Stimulated activated CD8-positive, alpha-beta memory T cell treated with anti-CD3 and anti-CD28 coated beads, Interleukin-7, amount 100 ng/mL, for 1 hour (primary cell): ENCODE data around the gene DNA2.

ENCODE experiments used
- DNase-seq, 2 donors: peaks; one replicate each; pipeline ENCODE4 v3.0.0-alpha.2; 2020; ENCODE audit warnings: low read depth in 2 of 2

DNA2 gene

DNA sequence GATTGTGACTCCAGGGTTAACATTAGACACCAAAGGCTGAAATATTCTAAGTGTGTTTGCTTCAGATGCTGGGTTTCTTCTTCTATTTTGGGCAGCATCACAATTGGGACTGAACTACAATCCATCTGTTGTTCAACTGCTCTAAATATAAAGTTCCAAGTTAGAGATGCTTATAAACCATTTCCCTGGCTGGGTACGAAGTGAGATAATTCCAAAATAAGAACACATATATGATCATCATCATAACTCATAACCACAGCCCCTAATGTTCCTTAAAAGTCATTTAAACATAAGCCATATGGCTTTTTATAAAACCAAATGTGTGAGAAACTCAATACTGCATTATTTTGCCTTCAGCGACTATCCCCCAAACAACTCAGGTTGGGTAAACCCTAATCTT lies 28.8 kb downstream of the DNA2 start:
- DNase-seq, result no peak

GRCh38 chr10:68440898-68441297 lies 30.9 kb downstream of the DNA2 start:
- DNase-seq, result no peak

DNA sequence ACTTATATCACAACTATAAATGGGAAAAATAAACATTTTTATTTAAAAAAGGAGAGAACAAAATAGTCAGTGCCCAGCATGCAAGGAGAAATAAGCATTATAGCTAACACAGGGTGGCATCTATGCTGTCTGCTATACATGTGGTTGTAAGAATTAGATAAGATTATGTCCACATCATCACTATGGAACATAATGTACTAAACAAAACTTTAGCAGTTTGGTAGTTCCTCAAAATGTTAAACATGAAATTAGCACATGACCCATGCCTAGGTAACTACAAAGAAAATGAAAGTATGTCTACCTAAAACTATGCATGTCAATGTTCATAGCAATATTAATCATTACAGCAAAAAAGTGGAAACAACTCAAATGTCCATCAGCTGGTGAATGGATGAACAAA lies 36.0 kb downstream of the DNA2 start:
- DNase-seq, result no peak

- DNase-seq, result no peak
Measured at GRCh38 chr10:68434657-68435056, 37.1 kb downstream of the DNA2 start.

DNA sequence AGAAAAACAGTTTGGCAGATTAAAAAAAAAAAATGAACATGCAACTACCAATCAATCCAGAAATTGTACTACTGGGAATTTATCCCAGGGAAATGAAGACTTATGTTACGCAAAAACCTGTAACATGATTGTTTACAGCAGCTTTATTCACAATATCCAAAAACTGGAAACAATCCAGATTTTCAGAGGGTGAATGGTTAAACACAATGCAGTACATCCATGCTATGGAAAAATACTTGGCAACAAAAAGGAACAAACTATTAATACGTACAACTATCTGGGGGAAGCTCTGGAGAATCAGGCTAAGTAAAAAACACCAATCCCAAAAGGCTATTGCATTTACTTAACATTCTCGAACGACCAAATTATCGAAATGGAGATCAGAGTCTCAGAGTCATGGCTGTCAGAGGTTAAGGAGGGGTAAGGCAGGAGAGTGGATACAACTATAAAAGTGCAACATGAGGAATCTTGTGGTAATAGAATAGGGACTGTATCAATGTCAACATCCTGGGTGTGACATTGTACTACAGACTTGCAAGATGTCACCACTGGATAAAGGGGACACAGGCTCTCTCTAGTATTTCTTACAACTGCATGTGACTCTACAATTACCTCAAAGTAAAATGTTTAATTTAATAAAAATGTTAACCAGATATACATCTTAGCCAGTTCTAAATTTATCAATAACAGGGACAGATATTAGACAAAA lies 43.2 kb downstream of the DNA2 start:
- DNase-seq, result no peak

- no peak for DNase-seq
Measured at GRCh38 chr10:68424454-68425014, 47.2 kb downstream of the DNA2 start.

DNA sequence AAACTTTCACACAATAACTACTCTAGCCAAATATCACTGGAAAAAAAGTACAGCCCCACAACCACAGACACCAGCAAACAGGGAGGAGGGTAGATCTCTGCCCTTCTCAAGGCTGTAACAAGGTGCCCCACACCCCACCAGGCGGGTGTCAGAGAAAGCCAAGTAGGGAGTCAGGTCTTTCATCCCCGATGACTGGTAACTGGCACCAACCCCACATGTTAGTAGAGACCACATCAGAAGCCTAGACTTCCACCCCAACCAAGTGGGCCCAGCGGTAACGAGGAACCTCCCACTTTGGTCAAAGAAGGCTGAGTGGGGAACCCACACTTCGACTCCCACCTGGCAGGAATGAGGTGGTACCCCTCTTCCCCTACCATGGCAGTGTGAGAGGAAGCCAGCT lies 48.3 kb downstream of the DNA2 start:
- DNase-seq, result no peak

GRCh38 chr10:68419376-68419775 lies 52.4 kb downstream of the DNA2 start:
- DNase-seq, result no peak

DNA sequence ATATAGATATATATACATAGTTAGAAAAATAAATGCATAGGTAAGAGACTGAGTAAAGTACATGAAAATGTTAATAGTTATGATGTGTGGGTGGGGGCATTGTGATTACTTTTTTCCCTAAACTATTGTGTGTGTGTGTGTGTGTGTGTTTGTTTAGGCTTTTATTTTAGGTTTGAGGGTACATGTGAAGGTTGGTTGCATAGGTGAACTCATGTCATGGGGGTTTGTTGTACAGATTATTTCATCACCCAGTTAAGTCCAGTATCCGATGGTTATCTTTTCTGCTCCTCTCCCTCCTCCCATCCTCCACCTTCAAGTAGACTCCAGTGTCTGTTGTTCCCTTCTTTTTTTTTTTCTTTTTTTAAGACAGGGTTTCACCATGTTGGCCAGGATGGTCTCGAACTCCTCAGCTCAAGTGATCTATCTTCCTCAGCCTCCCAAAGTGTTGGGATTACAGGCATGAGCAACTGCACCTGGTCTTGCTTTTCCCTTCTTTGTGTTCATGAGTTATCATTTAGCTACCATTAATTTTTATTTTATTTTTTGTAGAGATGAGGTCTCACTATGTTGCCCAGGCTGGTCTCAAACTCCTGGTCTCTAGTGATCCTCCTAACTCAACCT lies 62.8 kb downstream of the DNA2 start:
- DNase-seq, result no peak

- peak; percentile 49 to 51 for DNase-seq
Measured at GRCh38 chr10:68406815-68407548, 64.8 kb downstream of the DNA2 start, which contains the start of gene RUFY2. Gene RUFY2 (minus strand): TSS chr10:68407277. CDS start chr10:68407189, 88 bp downstream.

- DNase-seq, result no peak
Measured at GRCh38 chr10:68406111-68406814, 65.5 kb downstream of the DNA2 start.

DNA sequence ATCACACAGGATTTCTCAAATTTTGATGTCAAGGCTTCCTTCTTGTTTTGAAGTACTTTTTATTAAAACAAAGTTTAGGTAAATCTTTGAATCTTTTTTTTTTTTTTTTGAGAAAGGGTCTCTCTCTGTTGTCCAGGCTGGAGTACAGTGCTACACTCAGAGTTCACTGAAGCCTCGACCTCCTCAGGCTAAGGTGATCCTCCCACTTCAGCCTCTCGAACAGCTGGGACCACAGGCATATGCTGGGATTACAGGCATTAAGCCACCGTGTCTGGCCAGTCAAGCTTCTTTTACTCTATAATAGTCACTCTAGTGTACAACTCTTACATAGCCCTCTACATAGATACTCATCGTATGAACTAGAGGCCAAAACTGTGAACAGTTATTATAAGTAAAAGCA lies 68.1 kb downstream of the DNA2 start:
- no peak for DNase-seq

GRCh38 chr10:68402276-68402675 lies 69.5 kb downstream of the DNA2 start:
- no peak for DNase-seq

- DNase-seq, result no peak
Measured at GRCh38 chr10:68397005-68397404, 74.8 kb downstream of the DNA2 start.

DNA sequence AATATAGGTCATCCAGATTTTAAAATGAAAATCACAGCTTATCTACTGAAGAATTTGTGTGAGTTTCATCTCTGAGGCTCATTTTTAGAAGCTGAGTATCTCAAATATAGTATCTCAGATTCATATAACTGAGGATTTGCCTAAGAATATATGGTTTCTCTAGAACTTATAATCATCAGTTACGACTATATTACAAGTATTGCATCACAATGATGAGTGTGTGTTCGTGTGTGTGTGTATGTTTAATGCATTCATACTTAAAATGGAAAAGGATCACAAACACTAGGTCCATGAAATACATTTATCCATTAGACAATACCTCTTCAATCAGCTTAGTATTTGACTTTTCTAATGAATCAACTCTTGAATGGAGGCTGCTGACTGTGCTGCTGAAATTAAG lies 86.0 kb downstream of the DNA2 start:
- DNase-seq, result no peak

DNA sequence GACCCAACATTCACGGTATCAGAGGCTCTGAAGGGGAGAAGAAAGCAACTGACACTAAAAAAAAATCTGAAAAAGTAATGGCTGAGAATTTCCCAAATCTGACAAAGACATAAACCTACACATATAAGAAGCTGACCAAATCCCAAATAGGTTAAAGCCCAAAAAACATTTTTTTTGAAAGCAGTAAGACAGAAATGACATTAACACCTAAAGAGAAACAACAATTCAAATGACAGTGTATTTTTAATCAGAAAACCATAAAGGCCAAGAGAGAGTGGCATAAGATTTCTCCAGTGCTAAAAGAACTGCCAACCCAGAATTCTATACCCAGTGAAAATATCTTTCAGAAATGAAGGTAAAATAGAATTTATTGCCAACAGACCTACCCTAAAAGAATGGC lies 100.2 kb downstream of the DNA2 start:
- DNase-seq, result no peak

GRCh38 chr10:68367121-68367520 lies 104.7 kb downstream of the DNA2 start:
- DNase-seq, result no peak

- no peak for DNase-seq
Measured at GRCh38 chr10:68366600-68366999, 105.2 kb downstream of the DNA2 start.

GRCh38 chr10:68365611-68366010 lies 106.2 kb downstream of the DNA2 start:
- DNase-seq, result no peak

DNA sequence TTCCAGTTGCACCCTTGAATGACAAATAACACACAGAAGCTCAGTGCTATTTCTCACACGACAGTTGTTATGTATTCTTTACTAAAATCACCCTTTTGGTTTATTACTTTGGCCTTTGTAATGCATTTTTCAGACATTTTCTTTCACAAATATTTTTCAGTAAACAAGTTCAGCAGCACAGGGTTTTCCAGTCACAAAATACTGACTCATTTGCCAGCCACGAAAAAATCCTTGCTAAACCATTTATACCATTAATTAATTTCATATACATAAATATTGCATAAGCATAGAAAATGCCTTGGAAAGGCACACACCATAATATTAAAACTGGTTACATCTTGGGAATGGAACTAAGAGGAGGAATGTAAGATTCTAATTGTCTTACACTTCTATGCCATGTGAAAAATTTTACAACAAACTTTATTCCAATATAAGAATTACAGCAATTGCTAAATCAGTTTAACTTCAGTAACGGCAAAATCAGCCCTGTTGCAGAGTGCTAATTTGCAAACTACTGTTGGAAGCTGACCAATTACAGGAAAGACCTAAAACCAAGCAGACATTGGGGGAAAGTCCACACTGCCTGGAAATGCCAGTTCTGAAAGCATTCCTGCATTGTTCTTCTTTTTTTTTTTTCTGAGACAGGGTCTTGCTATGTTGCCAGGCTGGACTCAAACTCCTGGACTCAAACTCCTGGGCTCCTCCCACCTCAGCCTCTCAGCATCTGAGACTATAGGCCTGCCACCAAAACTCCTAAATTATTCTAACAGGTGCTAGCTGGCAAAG lies 107.5 kb downstream of the DNA2 start:
- DNase-seq, result no peak
